Esophagus squamous epithelium (tissue), 4 donors: ENCODE data around the gene C10orf120.

ENCODE experiments used
- POLR2A ChIP-seq, 4 donors: fragments of 450-650 bp; IDR thresholded peaks; one replicate each; pipeline ENCODE4 v1.6.1; 2017; ENCODE audit warnings: antibody characterized with exemption in 4 of 4, mild to moderate bottlenecking in 4 of 4, moderate library complexity in 3 of 4
- TF ChIP-seq, protein P1 (sequence below), 6 experiments: fragments of 450-650 bp in 4 of 6; fragments of 200-600 bp in 2 of 6; sonication (generic) in 2 of 6; IDR thresholded peaks; one replicate each; pipeline ENCODE4 v1.5.1; 2016 to 2019; ENCODE audit warnings: antibody characterized with exemption in 6 of 6, mild to moderate bottlenecking in 4 of 6, moderate library complexity in 4 of 6

GRCh38 chr10:122656308-122656705 is 43.3 kb downstream of the C10orf120 start:
- TF ChIP-seq, protein P1, sequence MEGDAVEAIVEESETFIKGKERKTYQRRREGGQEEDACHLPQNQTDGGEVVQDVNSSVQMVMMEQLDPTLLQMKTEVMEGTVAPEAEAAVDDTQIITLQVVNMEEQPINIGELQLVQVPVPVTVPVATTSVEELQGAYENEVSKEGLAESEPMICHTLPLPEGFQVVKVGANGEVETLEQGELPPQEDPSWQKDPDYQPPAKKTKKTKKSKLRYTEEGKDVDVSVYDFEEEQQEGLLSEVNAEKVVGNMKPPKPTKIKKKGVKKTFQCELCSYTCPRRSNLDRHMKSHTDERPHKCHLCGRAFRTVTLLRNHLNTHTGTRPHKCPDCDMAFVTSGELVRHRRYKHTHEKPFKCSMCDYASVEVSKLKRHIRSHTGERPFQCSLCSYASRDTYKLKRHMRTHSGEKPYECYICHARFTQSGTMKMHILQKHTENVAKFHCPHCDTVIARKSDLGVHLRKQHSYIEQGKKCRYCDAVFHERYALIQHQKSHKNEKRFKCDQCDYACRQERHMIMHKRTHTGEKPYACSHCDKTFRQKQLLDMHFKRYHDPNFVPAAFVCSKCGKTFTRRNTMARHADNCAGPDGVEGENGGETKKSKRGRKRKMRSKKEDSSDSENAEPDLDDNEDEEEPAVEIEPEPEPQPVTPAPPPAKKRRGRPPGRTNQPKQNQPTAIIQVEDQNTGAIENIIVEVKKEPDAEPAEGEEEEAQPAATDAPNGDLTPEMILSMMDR (IDR thresholded peaks at IDR 0.05) = no peak
- no peak for TF ChIP-seq POLR2A (IDR thresholded peaks at IDR 0.05)
